ENCODE data around the gene EXOC7. TPM values are rescaled to one million over a fixed set of nuclear protein-coding genes. Genes with fewer than 3 reads are reported as not detected.

The EXOC7 gene
- total RNA-seq, 2 donors from 2014 or later = 88.0 to 95.0 TPM

DNA sequence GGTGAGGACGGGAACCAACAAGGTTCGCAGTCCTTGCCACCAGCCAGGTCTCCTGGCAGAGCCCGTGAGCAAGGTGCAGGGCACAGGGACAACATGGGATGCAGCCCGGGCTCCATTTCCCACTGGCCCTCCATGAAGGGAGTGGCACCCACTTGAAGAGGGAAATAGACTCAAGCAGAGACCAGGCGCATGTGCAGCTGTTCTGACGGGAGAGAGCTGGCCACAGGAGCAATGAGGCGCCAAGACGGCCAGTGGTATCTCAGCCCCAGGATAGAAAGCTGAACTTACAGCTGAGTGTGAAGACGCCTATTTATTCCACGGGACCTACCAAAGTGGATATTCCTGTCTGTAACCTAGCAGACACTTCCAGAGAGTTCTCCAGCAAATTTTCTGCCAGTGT lies 45.6 kb upstream of the EXOC7 start:
- H3K4me3 ChIP-seq = no peak overlapping the region

DNA sequence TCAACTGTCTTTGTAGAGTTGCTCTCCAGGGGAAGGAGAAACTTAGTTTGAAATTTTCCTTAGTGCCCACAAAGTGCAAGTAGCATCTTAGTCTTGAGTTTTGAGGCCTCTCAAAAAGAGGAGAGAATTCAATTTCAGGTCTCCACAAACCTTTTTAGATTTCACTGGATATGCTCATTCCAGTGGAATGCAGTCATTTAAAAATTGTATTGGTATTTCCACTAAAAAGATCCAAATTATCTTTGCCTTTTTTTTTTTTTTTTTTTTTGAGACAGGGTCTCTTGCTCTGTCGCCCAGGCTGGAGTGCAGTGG lies 44.4 kb upstream of the EXOC7 start:
- Histone ChIP-seq H3K9me3 (no peaks in the 10 kb centered on the region), H3K4me1 (no peaks in the 10 kb centered on the region), H3K9ac (ENCODE audit: low read depth in 2 of 2, low read length in 2 of 2) (no peak overlapping the region), H3K27ac (no peak overlapping the region), H3K36me3 (no peaks in the 10 kb centered on the region), H3K4me3 (no peak overlapping the region), H3K27me3 (no peaks in the 10 kb centered on the region)
- TF ChIP-seq, protein P1, sequence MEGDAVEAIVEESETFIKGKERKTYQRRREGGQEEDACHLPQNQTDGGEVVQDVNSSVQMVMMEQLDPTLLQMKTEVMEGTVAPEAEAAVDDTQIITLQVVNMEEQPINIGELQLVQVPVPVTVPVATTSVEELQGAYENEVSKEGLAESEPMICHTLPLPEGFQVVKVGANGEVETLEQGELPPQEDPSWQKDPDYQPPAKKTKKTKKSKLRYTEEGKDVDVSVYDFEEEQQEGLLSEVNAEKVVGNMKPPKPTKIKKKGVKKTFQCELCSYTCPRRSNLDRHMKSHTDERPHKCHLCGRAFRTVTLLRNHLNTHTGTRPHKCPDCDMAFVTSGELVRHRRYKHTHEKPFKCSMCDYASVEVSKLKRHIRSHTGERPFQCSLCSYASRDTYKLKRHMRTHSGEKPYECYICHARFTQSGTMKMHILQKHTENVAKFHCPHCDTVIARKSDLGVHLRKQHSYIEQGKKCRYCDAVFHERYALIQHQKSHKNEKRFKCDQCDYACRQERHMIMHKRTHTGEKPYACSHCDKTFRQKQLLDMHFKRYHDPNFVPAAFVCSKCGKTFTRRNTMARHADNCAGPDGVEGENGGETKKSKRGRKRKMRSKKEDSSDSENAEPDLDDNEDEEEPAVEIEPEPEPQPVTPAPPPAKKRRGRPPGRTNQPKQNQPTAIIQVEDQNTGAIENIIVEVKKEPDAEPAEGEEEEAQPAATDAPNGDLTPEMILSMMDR (IDR thresholded peaks at IDR 0.05) = no peak
- intact Hi-C loops (cut with DNase I) = loop anchor here (5.0 kb wide), 1 partner anchor 34 kb away; no protein-coding TSS in a partner anchor
- no peak for DNase-seq

More for the DNA sequence above, 45.6 kb upstream of the EXOC7 start:
- H3K9me3 ChIP-seq = no peaks in the 10 kb centered on the region
- H3K27ac ChIP-seq = no peak overlapping the region
- no peak overlapping the region for H3K9ac ChIP-seq (ENCODE audit: low read depth in 2 of 2, low read length in 2 of 2)
- intact Hi-C loops (cut with DNase I) = loop anchor here (5.0 kb wide), 1 partner anchor 33 kb away; no protein-coding TSS in a partner anchor
- H3K27me3 ChIP-seq = no peaks in the 10 kb centered on the region
- TF ChIP-seq, protein P1 (IDR thresholded peaks at IDR 0.05) = no peak
- DNase-seq = no peak
- no peaks in the 10 kb centered on the region for H3K36me3 ChIP-seq
- H3K4me1 ChIP-seq = no peaks in the 10 kb centered on the region

DNA sequence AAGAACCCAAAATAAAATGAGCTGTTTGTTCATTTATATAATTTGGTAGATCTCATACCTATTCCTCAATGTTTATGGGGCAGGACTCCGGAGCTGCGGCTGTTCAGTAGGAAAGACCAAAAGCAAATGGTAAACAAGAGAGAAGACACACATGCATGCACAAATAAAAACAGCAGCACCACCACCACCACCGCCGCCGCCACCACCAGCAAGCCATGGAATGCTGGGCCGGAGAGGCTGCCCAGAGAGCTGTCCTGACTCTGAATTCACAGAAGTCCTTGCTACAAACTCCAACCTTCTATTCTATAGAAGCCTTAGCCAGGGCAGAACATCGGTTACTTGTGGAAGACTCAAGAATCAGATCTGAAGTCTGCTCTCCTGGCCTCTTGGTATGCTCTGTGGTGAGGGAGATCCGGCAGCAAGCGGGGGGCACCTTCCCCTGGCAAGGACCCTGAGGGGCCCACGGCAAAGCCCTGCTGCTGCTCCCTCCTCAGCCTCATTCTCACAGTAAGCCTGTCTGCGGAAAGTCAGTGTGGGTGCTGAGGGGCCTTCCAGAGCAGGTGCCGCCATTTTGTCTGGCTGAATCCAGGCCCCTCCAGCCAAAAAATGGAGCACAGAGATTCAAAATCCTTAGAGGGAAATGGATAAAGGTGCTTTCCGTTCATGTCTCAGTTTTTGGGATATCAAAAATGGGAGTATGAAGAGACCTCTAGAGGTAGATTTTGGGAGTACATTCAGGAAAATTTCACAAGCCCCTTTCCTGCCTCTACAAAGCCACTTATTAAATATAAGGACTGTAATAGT lies 43.8 kb upstream of the EXOC7 start:
- Histone ChIP-seq H3K4me3 (no peak overlapping the region), H3K27me3 (no peaks in the 10 kb centered on the region), H3K36me3 (no peaks in the 10 kb centered on the region), H3K9ac (ENCODE audit: low read depth in 2 of 2, low read length in 2 of 2) (no peak overlapping the region), H3K9me3 (no peaks in the 10 kb centered on the region), H3K4me1 (no peaks in the 10 kb centered on the region), H3K27ac (no peak overlapping the region)
- DNase-seq = no peak
- intact Hi-C loops (cut with DNase I) = loop anchor here (5.0 kb wide), 1 partner anchor 35 kb away; no protein-coding TSS in a partner anchor
- TF ChIP-seq, protein P1 (IDR thresholded peaks at IDR 0.05) = peak; percentile 38

DNA sequence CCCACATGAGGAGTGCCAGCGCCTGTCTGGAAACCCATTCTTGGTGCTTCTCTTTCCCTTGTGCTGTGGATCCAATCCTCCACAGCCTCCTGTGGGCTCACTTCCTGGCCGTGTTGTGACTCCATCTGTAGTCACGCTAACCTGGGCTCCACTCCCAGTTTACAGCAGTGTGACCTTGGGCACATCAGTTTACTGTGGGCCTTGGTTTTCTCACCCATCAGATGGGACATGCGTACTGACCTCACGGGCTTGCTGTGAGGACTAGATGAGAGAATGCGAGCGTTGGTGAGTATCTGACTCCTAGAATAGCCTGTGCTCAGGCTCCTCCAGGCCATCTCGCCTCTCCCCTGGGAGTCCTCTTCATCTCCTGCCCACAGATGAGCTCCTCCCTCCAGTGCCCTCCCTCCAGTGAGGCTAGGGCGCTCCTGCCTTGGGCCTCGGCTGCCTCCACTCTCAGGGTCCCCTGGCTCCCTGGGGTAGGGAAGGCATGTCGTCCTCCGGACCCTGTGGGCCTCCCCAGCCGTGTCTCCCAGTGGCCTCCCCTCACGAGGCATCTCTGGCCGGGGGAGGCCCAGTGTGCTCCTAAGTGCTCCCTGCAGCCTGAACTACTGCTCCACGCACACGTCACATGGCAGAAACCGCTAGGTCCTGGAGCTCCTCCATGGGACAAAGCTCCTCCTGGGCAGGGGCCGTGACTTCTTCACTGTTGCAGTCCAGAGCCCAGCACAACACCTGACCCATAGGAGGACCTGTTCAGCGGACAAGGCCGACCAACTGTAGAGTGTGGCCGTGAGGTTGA lies 42.7 kb upstream of the EXOC7 start:
- Histone ChIP-seq H3K27ac (peak overlapping the region; percentile 11), H3K4me3 (no peak overlapping the region), H3K27me3 (no peaks in the 10 kb centered on the region), H3K9ac (ENCODE audit: low read depth in 2 of 2, low read length in 2 of 2) (no peak overlapping the region), H3K36me3 (no peaks in the 10 kb centered on the region), H3K9me3 (no peaks in the 10 kb centered on the region), H3K4me1 (peaks cover 4% of the 10 kb centered on the region)
- TF ChIP-seq, protein P1 (IDR thresholded peaks at IDR 0.05) = no peak
- intact Hi-C loops (cut with DNase I) = loop anchor here (5.0 kb wide), 1 partner anchor 36 kb away; no protein-coding TSS in a partner anchor
- no peak for DNase-seq

GRCh38 chr17:76145231-76146052 lies 41.9 kb upstream of the EXOC7 start:
- H3K4me3 ChIP-seq = no peak overlapping the region
- H3K9ac ChIP-seq (ENCODE audit: low read depth in 2 of 2, low read length in 2 of 2) = no peak overlapping the region
- peak overlapping the region; percentile 37 for H3K27ac ChIP-seq
- H3K27me3 ChIP-seq = peaks cover 1% of the 10 kb centered on the region
- peaks cover 9% of the 10 kb centered on the region for H3K4me1 ChIP-seq
- TF ChIP-seq, protein P1 (IDR thresholded peaks at IDR 0.05) = no peak
- no peaks in the 10 kb centered on the region for H3K9me3 ChIP-seq
- intact Hi-C loops (cut with DNase I) = loop anchor here (5.0 kb wide), 1 partner anchor 37 kb away; no protein-coding TSS in a partner anchor
- DNase-seq = no peak
- no peaks in the 10 kb centered on the region for H3K36me3 ChIP-seq
